ENCODE results near the gene SOX5. TPM values are rescaled to one million over a fixed set of nuclear protein-coding genes. Genes with fewer than 3 reads are reported as not detected.

SOX5 gene
- total RNA-seq, 1 experiment from 2014 or later, result 0.52 TPM

DNA sequence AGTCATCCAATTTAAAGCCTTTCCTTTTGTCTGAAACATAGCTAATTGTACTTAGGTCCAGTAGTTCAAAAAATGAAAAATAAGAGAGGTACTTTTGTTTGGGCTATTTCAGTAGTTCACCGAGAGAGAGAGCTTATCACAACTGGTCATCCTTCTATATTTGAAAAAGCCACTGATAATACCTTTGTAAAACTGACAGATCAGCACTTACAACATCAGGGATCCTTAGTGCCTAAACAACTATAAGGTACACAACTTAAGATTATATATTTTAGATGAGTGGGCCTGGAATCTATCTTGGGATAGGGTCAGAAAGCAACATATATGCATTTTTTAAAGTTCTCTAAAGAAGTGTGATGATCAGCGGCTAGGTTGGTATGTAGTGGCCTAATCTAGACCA lies 97.9 kb downstream of the SOX5 start:
- intact Hi-C loops (cut with micrococcal nuclease), result no loop called here
- ATAC-seq (no peak), DNase-seq (ENCODE audit: low read depth, low spot score) (no peak)
- no TSS peak for BruUV-seq (replicated peaks)
- Histone ChIP-seq H2AFZ (ENCODE audit: low read depth, low read length, poor library complexity, severe bottlenecking) (no peak overlapping the region), H3K4me2 (ENCODE audit: low read length) (no peak overlapping the region), H3K9ac (ENCODE audit: low read length) (no peak overlapping the region), H3K27me3 (ENCODE audit: insufficient read depth, low read length) (no peaks in the 10 kb centered on the region), H3K9me3 (ENCODE audit: control insufficient read depth in 1 of 2, insufficient read depth in 1 of 2, low read depth in 1 of 2, low read length in 2 of 2) (peaks cover 6 to 7% of the 10 kb centered on the region in 2 experiments), H3K4me1 (ENCODE audit: control insufficient read depth in 1 of 2, insufficient read depth in 2 of 2, low read length in 2 of 2) (no peaks in the 10 kb centered on the region), H3K4me3 (replicated peaks in 1 of 2; ENCODE audit: low read depth in 1 of 2, low read length in 2 of 2) (no peak overlapping the region), H4K20me1 (ENCODE audit: insufficient read depth) (no peaks in the 10 kb centered on the region), H3K27ac (ENCODE audit: low read depth, low read length) (no peak overlapping the region), H3K9me2 (ENCODE audit: insufficient read depth) (no peaks in the 10 kb centered on the region), H3K79me2 (ENCODE audit: insufficient read depth, low read length) (no peaks in the 10 kb centered on the region), H3K36me3 (ENCODE audit: control insufficient read depth in 1 of 2, insufficient read depth in 2 of 2, low read length in 2 of 2) (no peaks in the 10 kb centered on the region)
- TF ChIP-seq ELF1 (IDR thresholded peaks at IDR 0.05; ENCODE audit: borderline replicate concordance, low read depth) (no peak), ZFX (IDR thresholded peaks at IDR 0.05) (no peak)
- TF ChIP-seq, protein P1, sequence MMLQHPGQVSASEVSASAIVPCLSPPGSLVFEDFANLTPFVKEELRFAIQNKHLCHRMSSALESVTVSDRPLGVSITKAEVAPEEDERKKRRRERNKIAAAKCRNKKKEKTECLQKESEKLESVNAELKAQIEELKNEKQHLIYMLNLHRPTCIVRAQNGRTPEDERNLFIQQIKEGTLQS (IDR thresholded peaks at IDR 0.05), result no peak
- RAD21 ChIA-PET (ENCODE audit: low non-redundant PET in 1 of 2, low total read pairs in 2 of 2, uncharacterized antibody in 2 of 2, unreplicated experiment in 2 of 2), result no interaction called here
- CTCF ChIA-PET, result no interaction called here
- POLR2A ChIA-PET, result no interaction called here

DNA sequence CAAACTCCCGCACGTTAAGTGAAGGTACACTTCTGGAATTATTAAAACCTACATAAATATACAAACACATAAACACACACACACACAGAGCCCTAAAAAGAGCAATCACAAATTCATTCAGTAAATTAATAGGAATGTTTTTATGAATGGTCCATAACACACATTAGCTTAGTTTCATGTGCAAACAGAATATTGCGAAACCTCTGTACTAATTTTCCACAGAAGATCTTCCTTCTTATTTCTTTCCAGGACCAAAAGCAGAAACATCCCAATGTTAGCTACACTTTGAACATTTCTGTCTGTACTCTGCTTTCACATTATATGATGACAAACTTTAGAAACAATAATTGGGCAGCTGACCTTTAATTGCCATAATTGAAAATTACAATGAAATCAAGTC lies 101.6 kb downstream of the SOX5 start:
- no peak overlapping the region for H3K4me2 ChIP-seq (ENCODE audit: low read length)
- H3K4me1 ChIP-seq (ENCODE audit: control insufficient read depth in 1 of 2, insufficient read depth in 2 of 2, low read length in 2 of 2), result no peaks in the 10 kb centered on the region
- RAD21 ChIA-PET (ENCODE audit: low non-redundant PET in 1 of 2, low total read pairs in 2 of 2, uncharacterized antibody in 2 of 2, unreplicated experiment in 2 of 2), result no interaction called here
- H3K79me2 ChIP-seq (ENCODE audit: insufficient read depth, low read length), result no peaks in the 10 kb centered on the region
- no peaks in the 10 kb centered on the region for H3K27me3 ChIP-seq (ENCODE audit: insufficient read depth, low read length)
- no peaks in the 10 kb centered on the region for H3K36me3 ChIP-seq (ENCODE audit: control insufficient read depth in 1 of 2, insufficient read depth in 2 of 2, low read length in 2 of 2)
- H3K9ac ChIP-seq (ENCODE audit: low read length), result no peak overlapping the region
- no peaks in the 10 kb centered on the region for H3K9me2 ChIP-seq (ENCODE audit: insufficient read depth)
- POLR2A ChIA-PET, result no interaction called here
- ATAC-seq, result no peak
- CTCF ChIA-PET, result no interaction called here
- no TSS peak for BruUV-seq (replicated peaks)
- H3K27ac ChIP-seq (ENCODE audit: low read depth, low read length), result no peak overlapping the region
- H4K20me1 ChIP-seq (ENCODE audit: insufficient read depth), result no peaks in the 10 kb centered on the region
- H3K4me3 ChIP-seq (replicated peaks in 1 of 2; ENCODE audit: low read depth in 1 of 2, low read length in 2 of 2), result no peak overlapping the region
- H2AFZ ChIP-seq (ENCODE audit: low read depth, low read length, poor library complexity, severe bottlenecking), result no peak overlapping the region
- no peak for DNase-seq (ENCODE audit: low read depth, low spot score)
- H3K9me3 ChIP-seq (ENCODE audit: control insufficient read depth in 1 of 2, insufficient read depth in 1 of 2, low read depth in 1 of 2, low read length in 2 of 2), result peaks cover 3 to 10% of the 10 kb centered on the region in 2 experiments; a peak in 2 of 4 replicates
- intact Hi-C loops (cut with micrococcal nuclease), result no loop called here
- TF ChIP-seq ZNF274 (IDR thresholded peaks at IDR 0.05; ENCODE audit: low read depth, low read length), result no peak
- no peak for TF ChIP-seq SP1 (IDR thresholded peaks at IDR 0.05; ENCODE audit: low read depth)
- TF ChIP-seq ZFX (IDR thresholded peaks at IDR 0.05), result no peak
- no peak for TF ChIP-seq ELF1 (IDR thresholded peaks at IDR 0.05; ENCODE audit: borderline replicate concordance, low read depth)
- TF ChIP-seq CEBPB (IDR thresholded peaks at IDR 0.05; ENCODE audit: low read depth), result no peak
- TF ChIP-seq, protein P2, sequence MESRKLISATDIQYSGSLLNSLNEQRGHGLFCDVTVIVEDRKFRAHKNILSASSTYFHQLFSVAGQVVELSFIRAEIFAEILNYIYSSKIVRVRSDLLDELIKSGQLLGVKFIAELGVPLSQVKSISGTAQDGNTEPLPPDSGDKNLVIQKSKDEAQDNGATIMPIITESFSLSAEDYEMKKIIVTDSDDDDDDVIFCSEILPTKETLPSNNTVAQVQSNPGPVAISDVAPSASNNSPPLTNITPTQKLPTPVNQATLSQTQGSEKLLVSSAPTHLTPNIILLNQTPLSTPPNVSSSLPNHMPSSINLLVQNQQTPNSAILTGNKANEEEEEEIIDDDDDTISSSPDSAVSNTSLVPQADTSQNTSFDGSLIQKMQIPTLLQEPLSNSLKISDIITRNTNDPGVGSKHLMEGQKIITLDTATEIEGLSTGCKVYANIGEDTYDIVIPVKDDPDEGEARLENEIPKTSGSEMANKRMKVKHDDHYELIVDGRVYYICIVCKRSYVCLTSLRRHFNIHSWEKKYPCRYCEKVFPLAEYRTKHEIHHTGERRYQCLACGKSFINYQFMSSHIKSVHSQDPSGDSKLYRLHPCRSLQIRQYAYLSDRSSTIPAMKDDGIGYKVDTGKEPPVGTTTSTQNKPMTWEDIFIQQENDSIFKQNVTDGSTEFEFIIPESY (IDR thresholded peaks at IDR 0.05; ENCODE audit: extremely low read depth, insufficient replicate concordance, low read length), result no peak
- TF ChIP-seq POLR2AphosphoS5 (IDR thresholded peaks at IDR 0.05; ENCODE audit: low read depth, low read length), result no peak
- no peak for TF ChIP-seq YY1 (IDR thresholded peaks at IDR 0.05; ENCODE audit: extremely low read depth, insufficient replicate concordance, low read depth, low read length)
- no peak for TF ChIP-seq EZH2phosphoT487 (IDR thresholded peaks at IDR 0.05; ENCODE audit: borderline replicate concordance)
- TF ChIP-seq SIN3A (IDR thresholded peaks at IDR 0.05; ENCODE audit: low read depth), result no peak
- TF ChIP-seq, protein P3, sequence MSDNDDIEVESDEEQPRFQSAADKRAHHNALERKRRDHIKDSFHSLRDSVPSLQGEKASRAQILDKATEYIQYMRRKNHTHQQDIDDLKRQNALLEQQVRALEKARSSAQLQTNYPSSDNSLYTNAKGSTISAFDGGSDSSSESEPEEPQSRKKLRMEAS (IDR thresholded peaks at IDR 0.05), result no peak
- TF ChIP-seq JUND (IDR thresholded peaks at IDR 0.05), result no peak
- no peak for TF ChIP-seq RAD21 (IDR thresholded peaks at IDR 0.05; ENCODE audit: low read depth)
- no peak for TF ChIP-seq TCF7L2 (IDR thresholded peaks at IDR 0.05; ENCODE audit: borderline replicate concordance, extremely low read depth, insufficient read depth, insufficient read length)
- TF ChIP-seq, protein P4, sequence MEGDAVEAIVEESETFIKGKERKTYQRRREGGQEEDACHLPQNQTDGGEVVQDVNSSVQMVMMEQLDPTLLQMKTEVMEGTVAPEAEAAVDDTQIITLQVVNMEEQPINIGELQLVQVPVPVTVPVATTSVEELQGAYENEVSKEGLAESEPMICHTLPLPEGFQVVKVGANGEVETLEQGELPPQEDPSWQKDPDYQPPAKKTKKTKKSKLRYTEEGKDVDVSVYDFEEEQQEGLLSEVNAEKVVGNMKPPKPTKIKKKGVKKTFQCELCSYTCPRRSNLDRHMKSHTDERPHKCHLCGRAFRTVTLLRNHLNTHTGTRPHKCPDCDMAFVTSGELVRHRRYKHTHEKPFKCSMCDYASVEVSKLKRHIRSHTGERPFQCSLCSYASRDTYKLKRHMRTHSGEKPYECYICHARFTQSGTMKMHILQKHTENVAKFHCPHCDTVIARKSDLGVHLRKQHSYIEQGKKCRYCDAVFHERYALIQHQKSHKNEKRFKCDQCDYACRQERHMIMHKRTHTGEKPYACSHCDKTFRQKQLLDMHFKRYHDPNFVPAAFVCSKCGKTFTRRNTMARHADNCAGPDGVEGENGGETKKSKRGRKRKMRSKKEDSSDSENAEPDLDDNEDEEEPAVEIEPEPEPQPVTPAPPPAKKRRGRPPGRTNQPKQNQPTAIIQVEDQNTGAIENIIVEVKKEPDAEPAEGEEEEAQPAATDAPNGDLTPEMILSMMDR (IDR thresholded peaks at IDR 0.05 in 2 of 3, conservative IDR thresholded peaks at IDR 0.05 in 1 of 3; ENCODE audit: borderline replicate concordance in 1 of 3, insufficient read depth in 1 of 3, low read depth in 2 of 3, low read length in 2 of 3), result no peak
- no peak for TF ChIP-seq POLR2A (IDR thresholded peaks at IDR 0.05; ENCODE audit: borderline replicate concordance, extremely low read depth, insufficient read depth, insufficient read length)
- TF ChIP-seq CBX3 (IDR thresholded peaks at IDR 0.05; ENCODE audit: low read depth), result no peak
- no peak for TF ChIP-seq FOSL1 (IDR thresholded peaks at IDR 0.05; ENCODE audit: low read depth)
